Posterior cingulate gyrus (tissue), 11 donors: ENCODE results near the gene MAP1LC3C.
A peak's percentile ranks its signal among the peaks of the same experiment; 100 is the strongest.

Experiments
- DNase-seq, 10 donors: peaks; one replicate each; pipeline versions ENCODE4 v3.0.0 to v3.0.0-alpha.2; 2020 to 2021; ENCODE audit warnings: mixed read lengths in 3 of 10
- intact Hi-C: fragments of 100-400 bp; cut with DNase I; formaldehyde crosslinking; loops from one replicate; pipeline ENCODE4 v1.15.1; 2023

MAP1LC3C gene

DNA sequence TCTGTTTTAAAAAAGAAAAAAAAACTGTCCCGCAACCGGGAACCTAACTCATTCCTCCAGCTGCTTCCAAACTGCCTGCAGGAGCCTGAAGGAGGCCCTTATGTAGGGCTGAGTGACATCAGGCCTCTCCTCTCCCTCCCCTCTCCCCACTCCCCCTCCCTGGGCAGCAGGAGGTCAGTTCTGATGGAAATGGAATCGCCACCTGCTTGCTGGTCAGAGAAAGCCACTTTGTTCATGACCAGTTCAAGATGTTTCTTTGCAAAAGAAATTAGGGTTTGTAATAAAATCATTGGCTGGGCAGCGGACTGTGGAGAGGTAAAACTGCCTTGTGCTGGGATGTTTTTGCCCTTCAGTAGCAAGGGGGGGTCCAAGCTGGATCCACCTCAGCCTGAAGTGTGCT lies at the start of gene MAP1LC3C:
Gene MAP1LC3C, minus strand, starts transcription at position 73 of the 400 bp plus-strand sequence. CDS start 90 bp downstream, outside the sequence.
- no peak for DNase-seq
- intact Hi-C loops, result loop anchor here (2.0 to 10.0 kb wide), 3 partner anchors 102 to 464 kb away; partner anchors contain the start of gene KMO

DNA sequence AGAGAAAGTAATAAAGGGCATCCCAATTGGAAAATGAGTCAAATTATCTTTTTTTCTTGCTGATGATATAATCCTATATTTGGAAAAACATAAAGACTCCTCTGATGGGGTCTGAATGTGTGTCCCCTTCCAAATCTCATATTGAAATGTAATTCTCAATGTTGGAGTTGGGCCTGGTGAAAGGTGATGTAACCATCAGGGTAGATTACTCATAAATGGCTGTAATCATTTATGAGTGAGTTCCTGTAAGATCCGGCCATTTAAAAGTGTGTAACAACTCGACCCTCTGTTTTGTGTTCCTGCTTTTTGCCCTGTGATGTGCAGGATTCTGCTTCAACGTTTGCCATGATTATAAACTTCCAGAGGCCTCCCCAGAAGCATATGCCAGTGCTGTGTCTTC lies 44.3 kb upstream of the MAP1LC3C start:
- intact Hi-C loops, result no loop called here
- no peak for DNase-seq

DNA sequence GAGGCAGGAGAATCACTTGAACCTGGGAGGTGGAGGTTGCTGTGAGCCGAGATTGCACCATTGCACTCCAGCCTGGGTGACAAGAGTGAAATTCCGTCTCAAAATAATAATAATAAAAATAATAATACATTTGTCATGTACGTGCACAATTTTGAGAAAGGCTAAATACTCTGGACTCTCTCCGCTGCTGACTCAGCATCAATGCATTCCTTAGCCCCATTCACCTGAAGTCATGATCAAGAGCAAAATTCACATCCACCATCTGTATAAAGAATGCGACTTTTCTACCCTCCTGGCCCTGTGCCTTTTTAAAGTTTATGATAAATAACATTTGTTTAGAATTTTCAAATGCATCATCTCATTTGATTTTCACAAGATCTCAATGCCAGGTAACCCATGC lies 35.5 kb upstream of the MAP1LC3C start:
- intact Hi-C loops, result no loop called here
- DNase-seq, result no peak

DNA sequence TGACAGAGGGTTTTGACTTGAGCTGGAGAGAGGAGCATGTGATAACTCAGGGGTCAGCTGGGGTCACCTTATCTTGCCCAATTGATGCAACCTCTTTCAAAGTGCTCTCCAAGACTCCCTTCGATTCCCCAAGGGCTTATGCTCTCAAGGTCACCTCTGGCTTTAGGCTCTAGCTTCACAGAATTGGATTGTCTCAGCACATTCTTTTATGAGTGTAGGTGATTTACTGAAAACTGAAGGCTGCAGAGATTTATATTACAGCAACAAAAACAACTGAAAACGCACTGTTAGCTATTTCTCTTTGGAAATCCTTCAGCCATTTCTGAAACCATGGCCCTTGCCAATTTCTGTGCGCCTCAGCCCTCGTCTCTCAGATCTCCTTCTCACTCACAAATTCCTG lies 34.5 kb upstream of the MAP1LC3C start:
- intact Hi-C loops, result no loop called here
- DNase-seq, result no peak

DNA sequence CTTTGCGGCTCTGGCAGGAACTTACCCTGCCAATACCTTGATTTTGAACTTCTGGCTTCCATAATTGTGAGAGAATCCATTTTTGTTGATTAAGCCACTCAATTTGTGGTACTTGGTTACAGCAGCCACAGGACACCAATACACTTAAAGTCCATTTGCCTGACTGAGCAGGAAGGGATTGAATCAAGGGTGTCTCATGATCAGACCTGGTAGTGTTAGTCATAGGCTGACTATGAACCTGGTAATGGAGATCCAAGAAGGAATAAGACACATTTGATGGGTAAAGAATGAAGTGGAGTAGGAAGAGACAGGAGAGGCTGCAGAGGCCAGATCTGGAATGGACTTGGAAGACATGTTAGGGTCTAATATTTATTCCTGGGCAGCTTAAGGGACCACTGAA lies 31.2 kb upstream of the MAP1LC3C start:
- intact Hi-C loops, result no loop called here
- DNase-seq, result no peak

DNA sequence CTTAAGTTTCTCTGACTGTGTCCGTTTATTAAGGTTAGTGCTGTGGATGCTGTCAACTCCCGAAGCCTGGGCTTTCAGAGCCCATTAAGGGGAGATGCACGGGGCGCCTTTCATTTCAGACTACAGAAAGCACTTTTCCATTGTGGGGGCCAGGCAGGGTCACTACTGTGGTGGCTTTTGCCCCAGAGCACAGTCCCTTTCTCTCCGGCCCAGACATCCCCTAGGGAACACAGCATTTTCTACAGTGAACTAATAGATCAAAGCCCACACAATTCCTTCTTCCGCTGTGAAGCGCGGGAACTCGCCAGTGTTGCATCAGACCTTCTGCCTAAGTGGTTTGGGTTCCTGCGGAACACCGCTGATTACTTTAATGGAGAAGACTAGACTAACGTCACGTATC lies 26.8 kb upstream of the MAP1LC3C start:
- intact Hi-C loops, result loop anchor here (10.0 kb wide), 1 partner anchor 429 kb away; no protein-coding TSS in a partner anchor

DNA sequence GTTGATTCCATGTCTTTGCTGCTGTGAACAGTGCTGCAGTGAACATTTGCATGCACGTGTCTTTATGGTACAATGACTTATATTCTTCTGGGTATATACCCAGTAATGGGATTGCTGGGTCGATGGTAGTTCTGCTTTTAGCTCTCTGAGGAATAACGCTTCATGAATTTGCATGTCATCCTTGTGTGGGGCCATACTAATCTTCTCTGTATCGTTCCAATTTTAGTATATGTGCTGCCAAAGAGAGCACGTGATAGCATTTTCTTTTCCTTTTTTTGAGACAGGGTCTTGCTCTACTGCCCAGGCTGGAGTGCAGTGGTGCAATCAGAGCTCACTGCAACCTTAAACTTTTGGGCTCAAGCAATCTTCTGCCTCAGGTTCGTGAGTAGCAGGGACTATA lies 24.9 kb upstream of the MAP1LC3C start:
- no peak for DNase-seq
- intact Hi-C loops, result loop anchor here (10.0 kb wide), 1 partner anchor 431 kb away; no protein-coding TSS in a partner anchor

More for the DNA sequence above, 26.8 kb upstream of the MAP1LC3C start:
- no peak for DNase-seq

DNA sequence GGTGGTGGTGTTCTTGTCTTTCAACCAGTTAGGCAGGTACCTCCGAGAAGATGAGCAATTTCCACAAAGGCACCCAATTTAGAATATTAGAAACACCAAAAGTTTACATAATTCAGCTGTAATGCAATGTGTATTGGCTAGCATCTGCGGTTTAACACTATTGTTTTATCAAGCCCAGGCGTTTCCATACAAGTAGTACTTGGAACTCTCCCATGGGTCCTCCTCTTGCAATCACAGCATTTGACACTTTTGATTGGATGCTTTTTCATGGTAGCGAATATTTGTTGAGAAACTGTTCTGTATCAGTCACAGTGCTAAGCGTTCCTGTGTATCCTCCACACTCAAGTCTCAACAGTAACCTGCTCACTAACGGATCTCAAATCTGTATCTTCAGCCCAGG lies 20.1 kb upstream of the MAP1LC3C start:
- no peak for DNase-seq
- intact Hi-C loops, result no loop called here

DNA sequence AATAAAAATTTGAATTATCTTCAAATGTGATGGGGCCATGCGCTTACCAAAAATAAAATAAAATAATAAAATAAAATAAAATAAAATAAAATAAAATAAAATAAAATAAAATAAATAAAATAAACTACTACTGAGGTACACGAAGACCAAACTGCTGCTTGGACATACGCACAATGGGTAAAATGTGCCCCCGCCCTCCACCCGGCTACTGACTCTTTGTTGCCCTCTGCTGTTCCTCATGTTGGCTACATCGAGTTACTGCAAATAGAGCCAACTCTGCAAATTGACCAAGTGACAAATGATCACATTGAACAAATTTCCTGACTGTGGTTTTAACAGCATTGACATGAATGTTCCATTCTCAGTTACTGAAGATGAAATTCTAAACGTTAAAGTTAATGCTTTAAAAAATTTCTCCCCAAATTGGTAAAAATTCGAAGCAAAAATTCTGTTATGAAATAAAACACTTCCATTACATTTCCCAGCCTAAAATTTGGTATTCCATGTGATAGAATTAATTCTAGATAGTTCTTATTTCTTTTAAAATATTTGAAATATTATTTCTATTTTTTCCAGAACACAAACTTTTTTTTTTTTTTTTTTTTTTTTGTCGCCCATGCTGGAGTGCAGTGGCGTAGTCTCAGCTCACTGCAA lies 18.8 kb upstream of the MAP1LC3C start:
- peak; percentile 29 to 94 (median 60) for DNase-seq
- intact Hi-C loops, result loop anchor here (2.0 kb wide), 1 partner anchor 121 kb away; no protein-coding TSS in a partner anchor

DNA sequence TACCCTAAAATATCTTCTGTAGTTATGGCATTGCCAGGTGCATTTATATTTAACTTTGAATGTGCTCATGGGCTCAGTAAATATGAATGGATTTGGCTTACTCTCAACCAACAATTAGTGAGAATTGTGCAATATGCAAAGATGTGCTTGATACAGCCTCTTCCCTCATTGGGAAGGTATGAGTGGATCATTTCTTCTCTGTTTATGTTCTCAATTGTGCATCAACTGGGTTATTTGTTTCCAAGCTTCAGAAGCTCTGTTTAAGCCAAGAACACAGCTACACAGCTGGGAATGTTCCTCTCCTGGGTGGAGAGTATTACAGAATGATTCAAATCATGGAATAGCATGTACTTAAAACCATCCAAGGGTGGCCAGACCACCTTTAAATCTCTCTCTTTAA lies 17.6 kb upstream of the MAP1LC3C start:
- intact Hi-C loops, result loop anchor here (2.0 kb wide), 1 partner anchor 120 kb away; no protein-coding TSS in a partner anchor
- DNase-seq, result no peak

DNA sequence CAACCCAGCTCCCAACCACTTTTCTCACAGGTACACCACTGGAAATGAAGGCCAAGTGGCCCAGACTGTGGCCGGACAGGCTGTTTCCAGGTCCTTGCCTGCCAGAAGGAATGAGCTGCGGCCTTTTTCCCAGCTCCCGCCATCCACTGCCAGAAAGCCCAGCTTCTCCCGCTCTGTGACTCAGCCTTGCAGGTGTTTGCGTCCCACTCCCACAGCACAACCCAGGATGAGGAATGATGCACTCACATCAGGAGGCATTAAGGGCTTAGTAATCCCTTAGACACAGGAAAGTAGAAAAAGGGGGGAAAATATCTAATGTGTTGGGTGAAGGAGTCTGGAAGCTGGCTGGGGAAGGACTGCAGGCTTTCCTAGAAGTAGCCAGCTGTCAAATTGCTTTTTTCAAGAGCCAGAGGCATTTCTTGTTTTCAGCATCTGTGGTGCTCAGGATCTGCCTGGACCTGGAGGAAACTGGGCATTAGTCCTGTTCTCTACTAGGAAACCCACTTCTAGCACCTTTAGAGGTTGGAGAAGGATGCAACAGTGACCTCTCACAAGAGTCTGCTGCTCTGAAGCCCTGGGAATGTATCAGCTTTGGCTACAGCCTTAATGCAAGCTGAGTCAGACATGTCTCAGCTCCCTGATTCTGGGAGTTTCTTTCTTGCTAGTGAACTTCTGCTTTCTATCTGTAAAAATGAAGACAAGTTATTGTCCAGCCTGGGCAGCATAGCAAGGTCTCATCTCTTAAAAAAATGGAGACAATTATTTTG lies 13.2 kb upstream of the MAP1LC3C start:
- intact Hi-C loops, result no loop called here
- peak in 2 of 10 donors; percentile 22 to 82 for DNase-seq

DNA sequence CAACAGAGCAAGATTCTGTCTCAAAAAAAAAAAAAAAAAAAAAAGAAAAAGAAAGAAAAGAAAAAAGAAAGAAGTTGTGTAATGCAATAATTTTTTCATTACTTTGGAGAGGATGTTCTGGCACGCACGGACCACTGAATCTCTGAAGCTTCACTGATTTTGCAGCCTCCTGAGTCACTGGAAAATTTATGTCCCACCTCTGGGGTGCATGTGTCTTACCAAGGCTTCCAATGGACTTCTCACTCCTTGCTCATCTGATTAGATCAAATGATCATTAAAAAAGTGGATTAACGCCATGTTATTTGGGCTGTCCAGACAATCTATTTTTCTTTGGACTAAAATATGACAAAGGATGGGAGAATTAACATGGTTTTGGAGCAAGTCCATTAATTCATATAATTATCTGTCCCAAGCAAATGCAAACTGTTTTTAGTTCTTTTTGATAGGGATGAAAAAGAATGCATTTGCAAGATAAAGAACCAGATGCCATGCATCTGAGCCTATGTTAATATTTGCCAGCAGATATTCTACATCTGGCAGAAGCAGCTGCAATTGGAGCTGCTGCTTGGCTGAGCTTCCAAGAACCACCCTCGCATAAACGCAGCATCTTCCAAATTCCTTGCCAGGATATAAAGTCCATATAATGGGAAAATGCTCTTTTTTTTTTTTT lies 10.1 kb upstream of the MAP1LC3C start:
- peak in 1 of 10 donors; percentile 35 for DNase-seq
- intact Hi-C loops, result no loop called here

DNA sequence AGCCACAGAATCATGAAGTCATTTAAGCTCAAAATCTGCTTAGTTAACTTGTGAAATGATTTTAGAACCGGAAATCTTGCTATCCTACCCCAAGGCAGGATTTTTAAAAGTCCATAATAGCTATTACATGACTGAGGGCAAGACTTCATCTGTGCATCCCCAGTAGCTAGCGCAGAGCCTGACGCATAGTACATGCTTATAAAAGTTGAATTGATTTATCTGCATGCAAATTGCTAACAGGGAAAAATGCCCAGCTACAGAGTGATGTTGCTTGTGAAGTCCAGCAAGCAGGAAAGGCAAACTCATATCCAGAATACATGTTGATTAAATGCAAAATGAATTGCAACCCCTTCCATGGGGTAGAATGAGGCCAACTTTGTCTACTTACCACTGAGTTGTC lies 8.1 kb upstream of the MAP1LC3C start:
- DNase-seq, result no peak
- intact Hi-C loops, result no loop called here

DNA sequence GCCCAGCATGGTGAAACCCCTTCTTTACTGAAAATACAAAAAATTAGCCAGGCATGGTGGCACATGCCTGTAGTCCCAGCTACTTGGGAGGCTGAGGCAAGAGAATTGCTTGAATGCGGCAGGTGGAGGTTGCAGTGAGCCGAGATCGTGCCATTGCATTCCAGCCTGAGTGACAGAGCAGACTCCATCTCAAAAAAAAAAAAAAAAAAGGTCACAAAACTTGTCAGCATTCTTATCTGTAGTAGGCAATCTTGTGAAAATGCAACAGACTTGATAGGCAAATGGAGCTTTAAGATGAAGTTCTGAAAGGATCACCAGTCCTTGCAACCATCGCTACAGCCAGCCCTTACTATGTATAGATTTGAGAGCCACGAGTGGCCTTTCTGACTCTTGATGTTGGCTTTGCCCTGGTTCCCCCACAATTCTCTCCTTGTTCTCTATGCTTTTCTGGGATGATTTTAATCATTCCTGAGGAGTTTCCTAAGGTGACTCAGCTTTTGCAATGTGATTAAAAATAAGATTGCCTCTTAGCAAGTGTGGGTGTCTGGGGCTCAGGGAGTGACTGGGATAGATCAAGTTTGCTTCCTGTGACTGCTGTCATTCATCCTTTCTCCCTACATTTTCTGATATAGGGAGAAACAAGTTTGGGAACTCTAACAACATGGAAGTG lies 7.1 kb upstream of the MAP1LC3C start:
- intact Hi-C loops, result no loop called here
- peak in 1 of 10 donors; percentile 6 for DNase-seq

DNA sequence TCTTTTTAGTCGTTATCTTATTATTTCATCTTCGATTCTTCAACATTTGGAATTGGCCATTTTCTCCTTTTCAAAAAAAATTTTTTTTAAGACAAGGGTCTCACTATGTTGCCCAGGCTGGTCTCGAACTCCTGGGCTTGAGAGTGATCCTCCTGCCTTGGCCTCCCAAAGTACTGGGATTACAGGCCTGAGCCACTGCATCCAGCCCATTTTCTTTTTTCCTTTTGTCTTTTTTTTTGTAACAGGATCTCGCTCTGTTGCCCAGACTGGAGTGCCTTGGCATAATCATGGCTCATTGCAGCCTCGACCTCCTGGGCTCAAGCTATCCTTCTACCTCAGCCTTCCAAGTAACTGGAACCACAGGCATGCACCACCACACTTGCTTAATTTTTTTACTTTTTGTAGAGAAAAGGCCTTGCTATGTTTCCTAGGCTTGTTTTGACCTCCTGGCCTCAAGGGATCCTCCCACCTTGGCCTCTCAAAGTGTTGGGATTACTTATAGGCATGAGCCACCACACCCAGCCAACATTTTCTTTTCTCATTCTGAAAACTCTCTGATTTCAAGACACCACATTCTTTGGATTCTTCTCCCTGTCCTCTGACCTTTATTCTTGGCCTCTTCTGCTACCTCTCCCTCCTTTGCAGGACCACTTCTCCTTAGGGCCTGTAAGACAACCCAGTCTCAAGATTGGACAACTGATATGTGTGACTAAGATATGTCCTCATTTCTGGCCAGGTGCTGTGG lies 6.0 kb upstream of the MAP1LC3C start:
- no peak for DNase-seq
- intact Hi-C loops, result no loop called here

DNA sequence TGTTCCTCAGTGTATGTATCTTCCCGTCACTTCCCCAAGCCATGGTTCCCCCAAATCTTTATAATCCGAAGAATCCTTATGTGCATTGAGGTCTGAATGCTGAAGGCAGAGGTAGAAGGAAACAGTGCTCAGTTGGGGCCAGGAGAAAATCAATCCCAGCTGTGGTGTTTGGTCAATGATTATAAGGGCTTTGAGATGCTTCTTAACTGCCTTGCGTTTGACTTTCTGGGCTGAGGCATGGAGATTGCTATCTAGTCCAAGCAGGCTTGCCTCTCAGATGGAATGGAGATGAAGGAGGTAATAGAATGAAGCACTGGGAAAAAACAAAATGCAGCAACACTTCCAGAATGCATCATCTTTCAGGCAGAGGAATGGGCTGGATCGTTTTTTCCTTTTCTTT lies 3.6 kb upstream of the MAP1LC3C start:
- no peak for DNase-seq
- intact Hi-C loops, result no loop called here

DNA sequence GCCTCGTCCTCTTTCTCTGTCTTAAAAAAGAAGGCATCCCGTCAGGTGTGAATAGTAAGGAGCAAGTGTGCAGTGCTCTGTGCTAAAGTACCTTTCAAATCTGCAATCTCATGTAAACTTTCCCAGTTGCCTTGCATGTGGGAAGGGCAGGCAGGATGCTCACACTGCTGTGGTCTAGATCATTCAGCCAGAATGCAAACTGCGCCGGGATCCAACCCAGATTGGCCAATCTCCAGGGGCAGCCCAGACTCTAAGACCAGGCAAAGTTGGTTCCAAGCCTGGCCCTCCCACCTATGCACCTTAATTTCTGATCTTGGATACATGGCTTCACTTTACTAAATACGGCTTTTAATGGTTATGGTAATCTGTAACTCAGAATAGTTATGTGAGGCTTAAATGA lies 3.2 kb upstream of the MAP1LC3C start:
- intact Hi-C loops, result no loop called here
- DNase-seq, result peak in 1 of 10 donors; percentile 45

DNA sequence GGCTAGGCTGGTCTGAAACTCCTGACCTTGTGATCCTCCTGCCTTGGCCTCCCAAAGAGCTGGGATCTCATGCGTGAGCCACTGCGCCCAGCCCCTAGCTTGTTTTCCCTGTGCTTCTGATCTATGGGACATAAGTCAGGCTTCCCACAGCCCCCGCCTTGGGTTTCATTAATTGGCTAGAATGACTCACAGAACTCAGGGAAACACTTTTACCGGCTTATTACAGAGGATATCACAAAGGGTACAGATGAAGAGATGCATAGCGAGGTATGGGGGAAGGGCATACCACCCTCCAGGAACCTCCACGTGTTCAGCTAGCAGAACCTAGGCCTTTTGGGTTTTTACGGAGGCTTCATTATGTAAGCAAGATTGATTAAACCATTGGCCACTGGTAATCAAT lies 1.5 kb upstream of the MAP1LC3C start:
- DNase-seq, result no peak
- intact Hi-C loops, result no loop called here

DNA sequence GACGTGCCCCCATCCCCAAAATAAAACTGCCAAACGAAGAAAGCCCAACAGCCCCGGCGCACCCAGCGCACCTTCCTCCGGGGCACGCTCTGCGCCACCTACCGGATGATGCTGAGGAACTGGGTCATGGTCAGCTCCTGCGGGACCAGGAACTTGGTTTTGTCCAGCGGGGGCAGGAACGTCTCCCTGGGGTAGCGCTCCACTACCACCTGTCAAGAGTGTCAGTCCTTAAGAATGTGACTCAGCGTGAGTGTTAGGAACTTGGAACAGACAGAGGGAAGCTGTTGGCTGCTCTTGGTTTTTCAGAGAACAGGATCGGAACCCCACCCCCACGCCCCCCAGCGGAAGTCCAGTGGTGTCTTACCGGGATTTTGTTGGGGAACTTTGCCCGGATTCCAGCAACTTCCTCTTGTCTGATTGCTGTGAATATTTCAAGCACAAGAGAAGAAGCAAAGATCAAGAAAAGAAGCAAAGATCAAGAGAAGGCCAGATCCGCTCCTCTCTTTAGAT lies 431 bp downstream of the MAP1LC3C start:
- intact Hi-C loops, result loop anchor here (2.0 to 10.0 kb wide), 3 partner anchors 102 to 464 kb away; partner anchors contain the start of gene KMO
- peak in 9 of 10 donors; percentile 31 to 86 (median 52) for DNase-seq
